ENCODE results near the gene MAP3K8.

Gene MAP3K8

DNA sequence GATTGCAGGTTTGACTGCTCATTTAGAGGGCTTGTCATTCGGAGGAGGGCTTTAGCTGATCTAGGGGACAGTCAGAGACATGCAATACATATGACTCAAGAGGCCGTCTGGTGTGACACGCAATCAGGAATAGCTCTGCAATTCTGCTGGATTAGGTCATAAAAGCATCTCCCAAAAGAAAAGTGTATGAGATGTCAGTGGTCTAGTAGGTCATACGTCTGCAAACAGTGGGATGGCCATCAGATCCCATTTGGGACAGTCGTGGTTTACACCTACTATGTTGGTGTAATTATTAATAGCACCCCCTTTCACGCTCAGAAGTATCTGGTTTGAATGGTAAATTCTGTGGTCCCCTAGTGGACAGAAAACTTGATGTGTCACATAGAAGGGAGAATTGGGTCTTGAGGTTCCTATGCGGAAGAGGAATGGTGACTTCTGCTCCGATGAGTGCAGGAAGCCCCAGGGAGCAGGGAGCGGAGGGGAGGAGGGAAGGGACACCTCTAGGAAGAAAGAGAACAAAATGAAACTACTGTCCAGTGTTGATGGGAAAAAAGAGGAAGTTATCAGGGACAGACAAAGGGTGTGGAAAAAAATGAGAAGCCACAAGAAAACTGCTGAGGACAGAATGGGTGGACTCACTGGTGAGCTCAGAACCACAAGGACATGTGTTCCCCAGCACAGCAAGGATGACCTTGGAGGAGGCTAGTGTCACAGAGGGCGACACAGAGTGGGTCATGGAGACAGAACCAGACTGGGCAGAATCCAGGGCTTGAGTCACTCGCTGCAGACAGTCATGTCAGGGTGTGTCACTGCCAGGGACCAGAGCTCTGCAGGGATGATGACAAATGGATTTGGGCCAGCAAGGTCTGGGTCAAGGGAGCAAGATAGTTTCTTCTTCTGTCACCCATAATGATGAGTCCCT, 59.9 kb downstream of the MAP3K8 start:
- no peak for DNase-seq

- no peak for DNase-seq
These were observed 60.6 kb downstream of the MAP3K8 start for GRCh38 chr10:30494558-30494957.

GRCh38 chr10:30495687-30496086, 61.7 kb downstream of the MAP3K8 start:
- no peak for DNase-seq

- DNase-seq: no peak
These were observed 65.8 kb downstream of the MAP3K8 start for GRCh38 chr10:30499816-30500215.

DNA sequence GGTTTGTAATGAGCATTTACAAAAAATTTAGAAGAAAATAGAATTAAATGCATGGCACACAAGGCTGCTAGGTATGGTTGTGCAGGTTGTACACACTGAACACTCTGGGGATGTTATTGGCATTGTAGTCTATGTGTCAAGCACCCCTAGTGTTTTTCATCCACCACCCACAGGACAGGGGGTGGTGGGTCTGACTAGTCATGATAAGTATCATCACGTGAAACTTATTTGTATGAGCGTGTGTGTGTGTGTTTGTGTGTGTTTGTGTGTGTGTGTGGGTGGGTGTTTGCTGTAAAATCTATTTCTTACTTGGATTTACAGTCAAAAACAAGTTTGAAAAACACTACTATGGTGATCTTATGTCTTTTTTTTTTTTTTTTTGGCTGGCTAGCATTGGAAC, 66.5 kb downstream of the MAP3K8 start:
- DNase-seq: no peak

DNA sequence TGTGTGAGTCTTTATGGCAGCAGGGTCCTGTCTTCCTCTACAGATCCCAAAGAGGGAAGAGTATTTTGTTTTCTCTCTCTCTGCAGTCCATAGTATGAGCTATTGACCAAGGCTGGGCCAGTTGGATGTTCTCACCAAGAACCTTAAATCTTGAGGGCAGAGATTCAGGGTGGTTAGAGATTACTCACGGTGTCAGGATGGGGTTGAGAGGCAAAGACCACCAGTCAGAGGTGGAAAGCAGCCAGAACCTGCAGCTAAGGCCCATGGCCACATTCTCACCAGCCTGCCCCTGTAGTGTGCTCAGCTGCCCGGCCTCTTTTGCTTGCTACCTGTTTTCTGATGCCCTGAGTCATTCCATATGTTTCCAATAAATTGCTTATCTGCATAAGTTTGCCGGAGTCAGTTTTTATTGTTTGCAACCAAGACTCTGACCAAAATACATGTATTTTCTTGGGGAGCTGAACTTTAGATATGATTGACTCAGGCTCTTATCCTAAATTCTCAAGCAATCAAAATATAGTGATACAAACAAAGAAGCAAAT, 67.0 kb downstream of the MAP3K8 start:
- no peak for DNase-seq

DNA sequence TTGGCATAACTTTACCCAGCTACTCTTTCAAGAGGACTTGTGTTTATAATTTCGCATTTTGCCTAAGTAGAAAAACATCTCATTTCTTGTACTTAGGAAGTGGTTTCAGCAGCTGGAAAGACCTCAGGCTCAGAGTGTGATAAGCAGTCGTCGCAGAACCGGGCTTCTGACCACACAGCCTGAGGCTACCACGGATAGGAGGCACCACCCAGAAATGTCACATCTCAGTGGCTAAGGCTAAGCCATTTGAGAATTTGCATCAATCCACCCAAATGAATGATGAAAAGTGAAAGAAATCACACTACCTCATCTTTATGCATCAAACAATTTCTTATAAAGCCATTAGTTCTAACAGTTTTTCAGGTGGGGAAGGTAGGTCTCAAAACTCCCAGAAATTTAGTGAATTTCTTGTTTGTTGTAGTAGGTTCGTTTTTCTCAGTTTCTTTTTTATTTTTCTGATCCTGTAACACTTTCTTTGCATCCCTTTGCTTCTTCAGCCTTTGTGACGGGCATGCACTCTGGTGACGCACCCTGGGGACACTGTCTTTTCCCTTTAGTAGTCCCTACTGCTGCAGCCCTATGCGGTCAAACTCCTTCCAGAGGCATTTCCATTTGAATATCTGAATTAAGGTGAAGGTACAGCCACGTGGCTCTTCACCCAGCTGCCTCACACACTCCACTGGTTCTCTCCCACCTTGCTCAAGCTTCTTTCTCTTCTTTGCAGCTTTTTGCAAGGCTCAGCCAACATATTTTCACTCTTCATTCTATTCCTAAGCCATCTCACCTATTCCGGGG, 68.5 kb downstream of the MAP3K8 start:
- peak; percentile 77 for DNase-seq

- no peak for DNase-seq
These were observed 69.8 kb downstream of the MAP3K8 start for GRCh38 chr10:30503700-30504266.

- no peak for DNase-seq
These were observed 71.7 kb downstream of the MAP3K8 start for GRCh38 chr10:30505543-30506298.

- no peak for DNase-seq
These were observed 75.5 kb downstream of the MAP3K8 start for GRCh38 chr10:30509508-30509907.

GRCh38 chr10:30510184-30510931, 76.4 kb downstream of the MAP3K8 start:
- peak; percentile 70 for DNase-seq

DNA sequence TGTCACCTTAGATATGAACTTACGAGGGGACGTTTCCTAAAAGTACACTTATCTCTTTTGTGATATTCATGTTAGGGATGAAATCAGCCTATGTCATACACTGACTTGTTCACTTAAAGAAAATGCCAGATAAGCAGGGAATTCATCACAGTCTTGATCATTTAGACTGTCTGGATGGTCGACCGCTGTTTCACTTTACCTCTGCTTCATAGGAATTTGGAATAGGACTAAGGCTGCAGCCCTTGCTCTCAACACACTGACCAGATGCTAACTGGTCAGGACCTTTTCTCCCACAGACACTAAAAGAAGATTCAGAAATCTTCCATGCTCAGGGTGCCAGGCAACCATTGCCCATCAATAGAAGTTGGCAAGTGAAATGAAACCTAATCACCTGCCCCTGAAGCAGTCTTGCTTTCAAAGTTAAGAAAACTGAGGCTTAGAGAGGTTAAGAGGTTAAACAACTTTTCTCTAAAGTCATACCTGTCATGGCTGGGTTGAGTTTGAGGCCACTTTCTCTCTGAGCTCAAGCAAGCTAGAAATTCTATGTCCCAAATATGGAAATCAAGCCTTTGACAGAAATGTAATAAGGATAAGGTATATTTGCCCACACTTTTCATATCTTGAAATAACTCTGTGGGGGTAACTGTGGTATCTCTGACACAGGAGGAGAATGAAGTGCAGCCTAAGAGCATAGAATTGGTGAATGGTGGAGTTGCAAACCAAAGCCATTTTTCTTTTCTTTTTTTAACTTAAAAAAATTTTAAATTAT, 77.1 kb downstream of the MAP3K8 start:
- no peak for DNase-seq
